ENCODE measurements around the gene TUBGCP4. TPM values are rescaled to one million over a fixed set of nuclear protein-coding genes. Genes with fewer than 3 reads are reported as not detected.

Gene TUBGCP4
- total RNA-seq, 4 donors from 2014 or later, result 10.7 to 23.6 (median 17.6) TPM

GRCh38 chr15:43329960-43330779 lies 40.7 kb upstream of the TUBGCP4 start, which contains the start of gene LCMT2:
Gene LCMT2 (minus strand): TSS chr15:43330573. CDS start chr15:43330489, 84 bp downstream.
- Histone ChIP-seq H3K9me3 (no peaks in the 10 kb centered on the region), H3K27ac (peak within 1 kb of the TSS; percentile 84 to 98 (median 88)), H3K36me3 (peaks cover 0 to 3% of the 10 kb centered on the region in 2 donors), H3K27me3 (no peaks in the 10 kb centered on the region), H3K4me3 (replicated peaks in 1 of 3) (peak within 1 kb of the TSS; percentile 85 to 92 (median 87)), H3K4me1 (peaks cover 17 to 20% of the 10 kb centered on the region in 2 donors)
- intact Hi-C loops (cut with DNase I), result no loop called here
- peak; percentile 92 to 95 for DNase-seq
- WGBS, 2 donors, result 0% methylated on average over 8 to 40 of the region's 86 CpGs
- TF ChIP-seq CTCF (IDR thresholded peaks at IDR 0.05), result no peak
- peak in 1 of 2 donors; percentile 83 for TF ChIP-seq POLR2A (IDR thresholded peaks at IDR 0.05)

GRCh38 chr15:43330780-43331087 lies 40.2 kb upstream of the TUBGCP4 start:
- Histone ChIP-seq H3K9me3 (no peaks in the 10 kb centered on the region), H3K4me1 (peaks cover 17 to 20% of the 10 kb centered on the region in 2 donors), H3K4me3 (replicated peaks in 1 of 3) (peak overlapping the region; percentile 85 to 92 (median 87)), H3K27me3 (no peaks in the 10 kb centered on the region), H3K27ac (peak overlapping the region; percentile 84 to 98 (median 88)), H3K36me3 (peaks cover 0 to 7% of the 10 kb centered on the region in 2 donors)
- no peak for TF ChIP-seq POLR2A (IDR thresholded peaks at IDR 0.05)
- no peak for TF ChIP-seq CTCF (IDR thresholded peaks at IDR 0.05)
- intact Hi-C loops (cut with DNase I), result no loop called here
- WGBS, 2 donors, result 4 to 7% methylated on average over 7 of the region's 7 CpGs
- no peak for DNase-seq

GRCh38 chr15:43346305-43346704 lies 24.6 kb upstream of the TUBGCP4 start:
- WGBS, 2 donors, result 94 to 95% methylated on average over 2 of the region's 2 CpGs
- Histone ChIP-seq H3K4me3 (replicated peaks in 1 of 3) (no peak overlapping the region), H3K27me3 (no peaks in the 10 kb centered on the region), H3K36me3 (peaks cover 11% of the 10 kb centered on the region in 2 donors), H3K27ac (no peak overlapping the region), H3K9me3 (no peaks in the 10 kb centered on the region), H3K4me1 (no peaks in the 10 kb centered on the region)
- no peak for TF ChIP-seq CTCF (IDR thresholded peaks at IDR 0.05)
- intact Hi-C loops (cut with DNase I), result no loop called here
- DNase-seq, result no peak

- intact Hi-C loops (cut with DNase I), result no loop called here
- Histone ChIP-seq H3K4me3 (replicated peaks in 1 of 3) (no peak overlapping the region), H3K27ac (no peak overlapping the region), H3K27me3 (no peaks in the 10 kb centered on the region), H3K36me3 (peaks cover 11 to 16% of the 10 kb centered on the region in 2 donors), H3K4me1 (no peaks in the 10 kb centered on the region), H3K9me3 (no peaks in the 10 kb centered on the region)
- no peak for DNase-seq
- 90 to 91% methylated on average over 3 of the region's 3 CpGs for WGBS, 2 donors
- TF ChIP-seq POLR2A (IDR thresholded peaks at IDR 0.05), result no peak
Observed at GRCh38 chr15:43347114-43347513, 23.8 kb upstream of the TUBGCP4 start.

GRCh38 chr15:43352693-43353382 lies 18.1 kb upstream of the TUBGCP4 start:
- intact Hi-C loops (cut with DNase I), result no loop called here

More at GRCh38 chr15:43352693-43353382, 18.1 kb upstream of the TUBGCP4 start:
- H3K4me3 ChIP-seq (replicated peaks in 1 of 3), result no peak overlapping the region
- H3K36me3 ChIP-seq, result peaks cover 14% of the 10 kb centered on the region in 2 donors
- 94 to 95% methylated on average over 2 of the region's 2 CpGs for WGBS, 2 donors
- no peak for DNase-seq
- H3K27ac ChIP-seq, result no peak overlapping the region
- H3K9me3 ChIP-seq, result no peaks in the 10 kb centered on the region
- no peaks in the 10 kb centered on the region for H3K27me3 ChIP-seq
- no peak for TF ChIP-seq POLR2A (IDR thresholded peaks at IDR 0.05)
- no peak for TF ChIP-seq CTCF (IDR thresholded peaks at IDR 0.05)
- H3K4me1 ChIP-seq, result no peaks in the 10 kb centered on the region

All from thyroid gland (tissue), 4 donors.